ENCODE measurements around the gene TMTC1.
"Not testable (repeated sequence)": the region's sequence is repeated elsewhere in the genome, so short reads cannot be mapped to it uniquely, and the experiment has no call there.

TMTC1 gene

DNA sequence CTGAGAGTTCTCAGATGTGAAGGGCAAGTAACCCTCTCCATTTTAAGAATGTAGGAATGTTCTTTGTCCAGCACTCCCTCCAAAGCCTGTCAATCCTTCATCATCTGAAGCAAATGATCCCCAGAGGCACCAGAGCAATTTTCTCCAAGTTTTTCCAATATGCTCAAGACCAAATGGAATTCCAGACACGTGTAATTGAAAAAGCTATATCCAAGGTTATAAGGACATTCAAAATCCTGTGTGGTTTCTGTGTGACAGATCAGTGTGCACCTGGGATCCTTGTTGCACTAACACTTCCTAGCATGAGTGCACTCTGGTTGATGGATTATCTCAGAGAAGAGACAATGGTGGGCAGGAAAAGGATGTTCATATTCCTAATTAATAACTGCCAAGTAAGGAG lies 220.7 kb downstream of the TMTC1 start:
- DNase-seq = no peak

DNA sequence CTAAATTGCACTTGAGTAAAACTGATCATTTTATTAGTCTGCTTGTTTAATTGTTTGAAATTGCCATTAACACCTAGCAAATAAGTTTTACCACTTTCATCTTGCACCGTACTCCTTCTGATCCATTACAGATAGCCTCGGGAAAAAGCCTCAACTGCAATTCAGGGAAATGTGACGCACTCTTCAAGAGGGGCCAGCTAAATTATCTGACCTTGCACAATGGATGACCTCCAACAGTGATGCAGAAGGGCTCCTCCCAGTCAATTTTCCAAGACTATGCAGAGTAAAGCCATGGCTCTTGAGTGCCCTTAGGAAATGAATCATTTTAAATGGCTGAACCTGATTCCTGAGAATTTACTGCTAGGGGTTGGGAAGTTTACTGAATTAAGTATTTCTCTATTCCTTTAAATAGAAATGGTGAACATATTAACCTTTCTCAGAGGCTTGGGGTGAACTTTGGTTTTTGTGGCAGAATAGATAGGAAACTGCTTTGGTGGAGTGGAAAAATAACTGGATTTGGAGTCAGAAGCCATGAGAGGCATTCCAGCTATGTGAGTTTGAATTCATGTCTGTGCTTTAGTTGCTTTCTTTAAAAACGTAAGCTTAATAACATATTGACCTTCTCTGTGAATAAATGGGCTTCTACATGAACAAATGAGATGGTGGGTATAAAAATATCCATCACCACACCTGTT lies 221.5 kb downstream of the TMTC1 start:
- DNase-seq = no peak

DNA sequence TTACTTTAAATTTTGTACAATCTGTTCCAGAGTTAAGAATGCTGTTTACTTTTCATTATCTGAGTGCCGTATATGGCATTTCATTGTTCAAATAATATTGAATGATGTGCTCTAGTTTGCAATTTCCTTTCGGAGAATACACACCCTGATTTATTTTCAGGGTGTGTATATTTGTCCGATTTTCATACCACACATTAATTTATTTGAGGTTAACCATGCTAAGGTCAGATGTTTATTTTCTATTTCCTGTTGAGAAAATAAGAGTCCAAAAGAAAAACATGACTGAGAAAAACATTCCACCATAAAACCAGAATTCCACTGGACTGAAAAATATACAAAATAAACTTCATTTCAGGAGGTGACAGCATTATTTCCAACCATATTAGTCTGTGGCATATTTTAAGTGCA lies 222.1 kb downstream of the TMTC1 start:
- DNase-seq = no peak

DNA sequence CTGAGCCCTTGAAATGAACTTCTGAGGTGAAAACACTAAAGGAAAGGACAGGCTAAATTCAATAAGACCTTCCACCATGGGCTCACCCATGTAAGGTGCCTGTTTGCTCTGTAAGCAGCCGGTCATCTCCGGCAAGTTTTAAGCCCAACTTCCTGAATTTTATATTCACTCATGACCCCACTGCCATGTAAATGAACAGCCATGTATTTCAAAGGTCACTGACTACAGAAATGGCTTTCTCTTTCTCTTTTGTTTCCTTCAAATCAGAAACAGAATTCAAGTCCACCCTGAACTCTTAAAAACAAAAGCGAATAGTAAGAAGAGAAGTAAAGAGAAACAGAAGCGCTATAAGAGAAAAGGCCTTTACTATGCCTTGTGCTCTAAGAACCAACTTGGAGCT lies 224.5 kb downstream of the TMTC1 start:
- DNase-seq = no peak

- no peak for DNase-seq
These were observed 227.4 kb downstream of the TMTC1 start for GRCh38 chr12:29556363-29556762.

DNA sequence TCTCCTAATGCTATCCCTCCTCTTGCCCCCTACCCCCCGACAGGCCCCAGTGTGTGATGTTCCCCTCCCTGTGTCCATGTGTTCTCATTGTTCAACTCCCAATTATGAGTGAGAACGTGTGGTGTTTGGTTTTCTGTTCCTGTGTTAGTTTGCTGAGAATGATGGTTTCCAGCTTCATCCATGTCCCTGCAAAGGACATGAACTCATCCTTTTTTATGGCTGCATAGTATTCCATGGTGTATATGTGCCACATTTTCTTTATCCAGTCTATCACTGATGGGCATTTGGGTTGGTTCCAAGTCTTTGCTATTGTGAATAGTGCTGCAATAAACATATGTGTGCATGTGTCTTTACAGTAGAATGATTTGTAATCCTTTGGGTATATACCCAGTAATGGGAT lies 228.3 kb downstream of the TMTC1 start:
- DNase-seq = not testable (repeated sequence)

- no peak for DNase-seq
These were observed 230.6 kb downstream of the TMTC1 start for GRCh38 chr12:29552994-29553748.

GRCh38 chr12:29552324-29552927 lies 231.3 kb downstream of the TMTC1 start:
- no peak for DNase-seq

DNA sequence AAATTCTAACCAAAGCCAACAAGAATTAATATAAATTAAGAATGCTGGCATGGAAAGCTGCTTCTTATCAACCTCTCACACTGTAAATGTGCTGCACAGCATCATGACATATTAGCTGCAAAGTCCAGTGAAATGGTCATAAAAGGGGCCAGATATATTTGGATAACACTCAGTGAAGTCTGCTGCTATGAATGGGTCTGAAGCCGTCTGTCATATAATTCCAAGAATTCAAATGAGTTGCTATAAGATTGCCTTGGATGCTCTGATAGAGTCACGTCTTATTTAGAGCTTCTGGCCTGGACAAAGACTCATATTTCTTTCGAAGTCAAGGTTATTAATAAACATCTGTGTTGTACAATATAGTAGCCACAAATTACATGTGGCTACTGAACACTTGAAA lies 231.9 kb downstream of the TMTC1 start:
- DNase-seq = no peak

DNA sequence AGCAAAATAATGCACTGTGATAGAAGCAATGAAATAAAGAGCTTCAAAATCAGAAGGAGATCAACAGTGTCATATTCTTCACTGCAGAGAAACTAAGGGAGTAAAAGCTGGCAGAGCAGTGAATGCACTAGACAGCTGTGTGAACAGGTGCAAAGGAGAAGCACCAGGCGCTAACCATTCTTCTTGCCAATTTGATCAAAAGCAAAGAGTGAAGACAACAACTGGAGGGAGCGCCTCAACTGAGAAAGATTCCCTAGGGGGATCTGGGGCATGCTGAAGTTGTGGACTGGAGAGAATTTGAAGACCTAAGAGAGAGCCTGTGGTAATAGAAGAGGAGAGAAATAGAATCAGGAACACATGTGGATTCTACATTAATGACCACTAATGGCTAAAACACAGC lies 235.9 kb downstream of the TMTC1 start:
- no peak for DNase-seq

DNA sequence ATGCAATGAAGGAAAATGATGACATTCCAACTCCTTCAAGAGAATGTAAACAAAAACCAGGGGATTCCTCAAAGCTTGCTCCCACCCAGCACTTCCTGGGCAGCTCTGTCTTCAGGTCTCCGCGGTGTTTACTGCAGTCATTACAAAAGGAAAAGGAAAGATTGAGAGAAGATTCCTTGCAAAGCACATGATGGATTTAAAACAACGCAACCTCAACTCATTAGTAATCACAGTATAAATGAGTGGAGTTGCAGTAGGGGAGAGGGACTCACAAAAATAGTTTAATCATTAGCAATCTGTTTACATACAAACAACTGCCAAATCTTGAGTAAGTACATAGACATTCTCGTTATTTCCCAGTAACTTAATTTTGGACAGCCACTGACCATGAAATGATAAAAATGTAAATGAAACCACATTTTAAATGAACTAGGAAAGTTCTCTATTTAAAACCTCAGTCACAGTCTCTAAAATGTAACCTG lies 236.6 kb downstream of the TMTC1 start:
- DNase-seq = no peak

DNA sequence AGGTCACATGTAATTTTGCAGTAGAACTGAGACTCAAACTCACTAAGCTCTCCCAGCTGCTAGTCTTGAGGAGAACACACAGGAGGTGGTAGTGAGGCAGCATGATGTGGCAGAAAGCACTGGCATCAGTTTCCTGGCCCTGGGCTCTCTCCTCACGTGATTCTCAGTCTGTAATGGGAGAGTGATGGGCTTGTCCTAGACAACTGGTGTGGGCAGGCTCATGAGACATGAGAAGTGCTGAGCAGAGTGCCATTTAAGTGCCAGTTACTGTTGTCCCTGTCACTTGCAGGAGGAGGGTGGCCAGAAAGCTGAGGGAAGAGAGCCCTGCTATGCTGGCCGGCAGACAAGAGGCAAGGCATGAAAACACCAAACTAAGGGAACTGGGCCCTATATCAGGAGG lies 237.7 kb downstream of the TMTC1 start:
- no peak for DNase-seq

DNA sequence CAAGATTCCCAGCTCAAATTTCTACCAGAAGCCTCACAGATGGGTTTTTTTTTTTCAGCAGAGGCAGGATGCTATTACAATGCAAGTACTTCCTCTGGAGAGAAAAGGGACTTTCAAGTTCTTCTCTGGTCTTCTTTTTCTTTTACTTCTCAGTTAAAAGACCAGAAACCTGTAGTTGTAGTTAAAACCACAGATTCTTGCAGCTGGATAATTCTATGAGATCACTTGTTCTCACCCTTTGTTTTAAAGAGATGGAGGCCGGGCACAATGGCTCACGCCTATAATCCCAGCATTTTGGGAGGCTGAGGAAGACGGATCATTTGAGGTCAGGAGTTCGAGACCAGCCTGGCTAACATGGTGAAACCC lies 238.7 kb downstream of the TMTC1 start:
- no peak for DNase-seq

DNA sequence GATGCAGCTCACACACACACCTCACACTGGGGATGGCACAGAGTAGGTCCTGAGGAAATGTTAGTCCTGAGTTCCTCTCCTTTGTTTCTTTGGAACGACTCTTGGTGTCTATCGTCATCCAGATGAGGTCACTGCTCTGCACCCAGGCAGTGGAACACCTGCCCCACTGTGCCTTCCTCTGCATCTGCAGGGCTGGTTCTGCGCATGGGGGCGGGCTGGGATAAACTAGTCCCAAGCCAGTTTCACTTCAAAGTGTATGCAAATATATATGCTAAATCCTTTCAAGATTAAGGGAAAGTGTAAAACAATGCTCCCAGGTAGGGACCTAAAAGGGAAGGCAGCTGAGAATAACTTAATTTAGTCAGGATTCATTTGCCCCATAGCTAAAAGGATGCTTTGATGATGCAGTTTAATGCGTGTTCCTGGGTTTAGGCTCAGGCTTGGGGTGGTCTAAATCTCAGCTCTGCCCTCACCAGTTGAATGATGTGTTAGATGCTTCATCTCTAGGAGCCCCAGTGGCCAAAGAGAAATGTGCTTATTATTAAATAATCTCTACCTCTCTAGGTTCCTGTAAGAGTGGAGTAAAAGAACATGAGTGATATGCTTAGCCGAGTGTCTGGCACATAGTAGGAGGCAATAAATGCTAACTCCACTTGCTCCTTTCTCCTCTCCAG lies 239.2 kb downstream of the TMTC1 start:
- no peak for DNase-seq

- DNase-seq = no peak
These were observed 240.7 kb downstream of the TMTC1 start for GRCh38 chr12:29543036-29543435.

DNA sequence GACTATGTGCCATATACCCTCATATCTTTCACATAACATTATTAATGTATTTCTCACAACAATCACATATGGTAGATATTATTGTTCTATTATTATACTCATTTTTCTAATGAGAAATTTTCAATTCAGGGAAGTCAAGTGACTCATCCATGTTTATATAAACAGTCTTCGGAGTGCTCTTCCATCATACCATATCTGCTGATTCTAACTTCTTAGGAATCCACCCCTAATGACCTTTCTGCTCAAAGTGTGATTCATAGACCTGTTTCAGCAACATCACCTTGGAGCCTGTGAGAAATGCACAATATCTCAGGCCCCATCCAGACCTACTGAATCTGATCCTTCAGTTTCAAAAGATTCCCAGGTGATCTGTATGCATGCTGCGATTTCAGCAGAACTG lies 246.4 kb downstream of the TMTC1 start:
- no peak for DNase-seq

GRCh38 chr12:29534935-29535334 lies 248.8 kb downstream of the TMTC1 start:
- DNase-seq = no peak

DNA sequence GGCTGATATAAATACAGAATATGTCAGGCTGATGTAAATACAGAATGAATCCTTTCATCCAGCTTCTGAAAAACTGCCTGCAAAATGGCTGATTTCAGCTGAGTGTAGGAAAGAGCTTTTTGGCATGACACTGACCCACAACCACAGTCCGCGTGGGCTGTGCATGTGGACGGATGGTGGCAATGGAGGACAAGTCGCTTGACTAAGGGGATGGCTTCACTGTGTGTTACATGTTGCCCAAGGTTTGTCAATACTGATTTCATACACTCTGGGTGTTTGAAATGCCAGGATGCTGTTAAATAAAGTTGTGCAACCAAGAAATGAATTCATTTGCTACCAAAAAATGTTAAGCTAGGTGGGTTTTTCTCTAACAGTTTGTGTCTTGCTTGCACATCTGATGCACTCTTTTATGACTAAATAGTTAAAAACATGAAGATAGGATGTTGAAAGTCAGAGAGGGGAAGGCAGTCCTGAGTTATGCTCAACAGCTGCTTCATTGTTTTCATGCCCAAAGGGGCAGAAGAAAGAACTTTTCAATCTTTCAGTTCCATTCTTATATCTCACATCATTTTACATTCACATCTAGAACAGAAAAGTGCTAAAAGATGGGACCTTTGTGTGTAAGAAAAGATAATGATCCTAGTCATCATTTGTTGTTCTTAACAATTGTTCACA lies 249.8 kb downstream of the TMTC1 start:
- DNase-seq = no peak

DNA sequence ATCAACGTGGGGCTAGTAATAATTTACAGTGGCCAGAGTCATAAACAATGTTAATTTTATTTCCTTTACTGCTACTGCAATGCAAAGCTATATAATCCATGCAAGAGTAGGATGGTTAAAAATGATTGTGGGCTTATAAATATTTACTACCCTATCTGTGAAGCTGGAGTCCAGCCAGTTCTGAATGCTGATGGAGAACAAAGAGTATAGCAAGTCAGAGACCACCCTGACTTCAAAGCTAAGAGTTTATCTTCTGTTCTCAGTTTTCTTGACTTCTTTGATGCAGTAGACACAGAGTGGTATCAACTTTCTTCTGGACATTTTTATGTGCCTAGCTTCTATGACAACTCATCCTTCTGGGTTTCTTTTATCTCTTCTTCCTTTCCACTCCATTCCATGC lies 252.3 kb downstream of the TMTC1 start:
- no peak for DNase-seq

- no peak for DNase-seq
These were observed 253.3 kb downstream of the TMTC1 start for GRCh38 chr12:29530436-29530835.

- DNase-seq = no peak
These were observed 255.6 kb downstream of the TMTC1 start for GRCh38 chr12:29528161-29528560.

- DNase-seq = no peak
These were observed 261.8 kb downstream of the TMTC1 start for GRCh38 chr12:29521951-29522350.

- DNase-seq = no peak
These were observed 264.1 kb downstream of the TMTC1 start for GRCh38 chr12:29519585-29520182.
